Measurements from ENCODE around the gene KCTD5. TPM values are rescaled to one million over a fixed set of nuclear protein-coding genes. Genes with fewer than 3 reads are reported as not detected.

The KCTD5 gene
- total and polyA plus RNA-seq, 2 of the 8 experiments (the other 6 are each of a cell fraction or from before 2014, with no cell fraction given) = 26.6 to 31.8 TPM

GRCh38 chr16:2713985-2714774 lies 31.9 kb downstream of the KCTD5 start (continued):
- TF ChIP-seq CBX8 (IDR thresholded peaks at IDR 0.05; ENCODE audit: borderline replicate concordance, low read depth, low read length) (no peak), CTBP2 (IDR thresholded peaks at IDR 0.05; ENCODE audit: borderline replicate concordance, insufficient read depth, insufficient read length, low read length) (no peak), BCL11A (IDR thresholded peaks at IDR 0.05; ENCODE audit: low read depth in 2 of 2, low read length in 2 of 2) (no peak), TEAD4 (IDR thresholded peaks at IDR 0.05; ENCODE audit: low read depth, low read length) (no peak), SIX5 (IDR thresholded peaks at IDR 0.05; ENCODE audit: low read depth, low read length) (no peak), SRF (IDR thresholded peaks at IDR 0.05; ENCODE audit: low read depth, low read length) (no peak)
